HepG2 (cell line): ENCODE measurements around the gene SPNS2. TPM values are rescaled to one million over a fixed set of nuclear protein-coding genes. Genes with fewer than 3 reads are reported as not detected.

Source experiments
- ATAC-seq: fragments of 200-7000 bp; cut with Tn5 transposase; 3 replicates; pipeline ENCODE4 v1.9.1; 2020; ENCODE audit warnings: mild to moderate bottlenecking, moderate library complexity
- BruUV-seq: library from RNA; stranded (reverse); fragments of 400-500 nt; replicated peaks from 2 replicates; lab custom pipeline; 2021; lab: Mats Ljungman, UMichigan
- CTCF ChIA-PET: fragments of 300-600 bp; formaldehyde crosslinking; extraction: SDS; loops from one replicate; lab custom pipeline; 2021; ENCODE audit warnings: low total read pairs, inconsistent platforms, low intra/inter-chr PET ratio; lab: Yijun Ruan, JAX
- POLR2A ChIA-PET: fragments of 350-600 bp; sonication (Branson Sonifier 250); formaldehyde crosslinking; loops from one replicate; lab custom pipeline; 2020; ENCODE audit warnings: antibody characterized with exemption, inconsistent platforms; lab: Yijun Ruan, JAX
- DNase-seq: peaks from one replicate; pipeline ENCODE4 v3.0.0-alpha.2; 2015; ENCODE audit warnings: low spot score
- FAIRE-seq: peaks from 3 replicates; lab custom pipeline; 2011; peaks lifted over from hg19 to GRCh38; lab: Jason Lieb, UNC
- H2AFZ ChIP-seq: one replicate; pipeline ENCODE4 v1.6.1; 2011; ENCODE audit warnings: low read length, inconsistent platforms
- H3K27ac ChIP-seq: fragments of 300-600 bp; 3 replicates; pipeline ENCODE4 v1.8.0; 2011; ENCODE audit warnings: mixed run types, mild to moderate bottlenecking, mixed read lengths, low read length, inconsistent platforms; ENCODE audit not compliant: insufficient read depth; ENCODE audit errors: extremely low read length
- H3K27me3 ChIP-seq, 2 experiments: fragments of 200-600 bp in 1 of 2; 2 replicates in 1 of 2; 3 replicates in 1 of 2; pipeline versions ENCODE4 v1.6.0 to v1.8.0; 2011; ENCODE audit warnings: low read length in 2 of 2, mild to moderate bottlenecking in 2 of 2, moderate library complexity in 2 of 2, inconsistent platforms in 1 of 2; ENCODE audit not compliant: insufficient read depth in 2 of 2, control insufficient read depth in 1 of 2
- H3K36me3 ChIP-seq, 2 experiments: fragments of 200-600 bp in 1 of 2; replicated peaks in 1 of 2; 2 replicates in 1 of 2; 3 replicates in 1 of 2; pipeline versions ENCODE4 v1.5.1 to v1.8.0; 2011; ENCODE audit warnings: low read length in 2 of 2, inconsistent platforms in 1 of 2; ENCODE audit not compliant: insufficient read depth in 2 of 2, control insufficient read depth in 1 of 2
- H3K4me1 ChIP-seq: 2 replicates; pipeline ENCODE4 v1.5.1; 2012; ENCODE audit warnings: low read length, inconsistent platforms; ENCODE audit not compliant: insufficient read depth
- H3K4me2 ChIP-seq: 2 replicates; pipeline ENCODE4 v1.6.0; 2011; ENCODE audit warnings: low read depth, low read length, inconsistent platforms
- H3K4me3 ChIP-seq, 3 experiments: fragments of 200-600 bp in 1 of 3; sonication (generic), shearing (Covaris generic) in 1 of 3; replicated peaks in 1 of 3; 2 replicates each; pipeline ENCODE4 v1.5.1; 2011 to 2016; ENCODE audit warnings: low read length in 3 of 3, inconsistent platforms in 2 of 3, low read depth in 2 of 3, mild to moderate bottlenecking in 2 of 3, control low read depth in 1 of 3, mixed read lengths in 1 of 3; ENCODE audit not compliant: insufficient read depth in 1 of 3
- H3K79me2 ChIP-seq: one replicate; pipeline ENCODE4 v1.6.1; 2011; ENCODE audit warnings: low read length, inconsistent platforms; ENCODE audit not compliant: insufficient read depth
- H3K9ac ChIP-seq: 2 replicates; pipeline ENCODE4 v1.6.0; 2011; ENCODE audit warnings: mild to moderate bottlenecking, low read depth, low read length, inconsistent platforms; ENCODE audit not compliant: insufficient read depth
- H3K9me3 ChIP-seq: 2 replicates; pipeline ENCODE4 v1.5.1; 2012; ENCODE audit warnings: mild to moderate bottlenecking, low read length
- H4K20me1 ChIP-seq: 2 replicates; pipeline ENCODE4 v1.6.0; 2011; ENCODE audit warnings: inconsistent platforms, mild to moderate bottlenecking, low read length, moderate library complexity; ENCODE audit not compliant: insufficient read depth
- BRCA1 ChIP-seq: sonication (generic); formaldehyde crosslinking; IDR thresholded peaks from 2 replicates; pipeline ENCODE4 v1.4.0; 2020; ENCODE audit warnings: missing genetic modification reagents
- CBFB ChIP-seq: sonication (generic); formaldehyde crosslinking; IDR thresholded peaks from 2 replicates; pipeline ENCODE4 v1.4.0; 2020; ENCODE audit warnings: missing genetic modification reagents
- DR1 ChIP-seq: sonication (generic); formaldehyde crosslinking; IDR thresholded peaks from 2 replicates; pipeline ENCODE4 v1.8.0; 2021; ENCODE audit warnings: mild to moderate bottlenecking, missing genetic modification reagents, inconsistent platforms
- FOXM1 ChIP-seq: sonication (generic); formaldehyde crosslinking; IDR thresholded peaks from 2 replicates; pipeline ENCODE4 v1.5.0; 2020; ENCODE audit warnings: missing genetic modification reagents
- HNRNPK ChIP-seq: fragments of 200-400 bp; formaldehyde crosslinking; IDR thresholded peaks from 2 replicates; pipeline ENCODE4 v1.6.1; 2018; ENCODE audit warnings: low read length, low read depth, moderate library complexity, mild to moderate bottlenecking; ENCODE audit not compliant: poor library complexity, severe bottlenecking
- PHF20 ChIP-seq: sonication (generic); formaldehyde crosslinking; IDR thresholded peaks from 2 replicates; pipeline ENCODE4 v1.5.0; 2020; ENCODE audit warnings: mild to moderate bottlenecking, missing genetic modification reagents
- ZNF430 ChIP-seq: sonication (generic); formaldehyde crosslinking; IDR thresholded peaks from 2 replicates; pipeline ENCODE4 v1.9.0; 2021; ENCODE audit warnings: mild to moderate bottlenecking, missing genetic modification reagents
- ZNF577 ChIP-seq: sonication (generic); formaldehyde crosslinking; IDR thresholded peaks from 2 replicates; pipeline ENCODE4 v1.4.0; 2020; ENCODE audit warnings: mild to moderate bottlenecking, low read depth, missing genetic modification reagents, borderline replicate concordance
- ZNF674 ChIP-seq: sonication (generic); formaldehyde crosslinking; IDR thresholded peaks from 2 replicates; pipeline ENCODE4 v1.5.0; 2020; ENCODE audit warnings: low read depth, mild to moderate bottlenecking, missing genetic modification reagents
- ZNF7 ChIP-seq: IDR thresholded peaks from 2 replicates; pipeline ENCODE4 v1.6.1; 2016; ENCODE audit warnings: missing biosample characterization, missing genetic modification reagents
- WGBS: methylation state at CpG from one replicate; pipeline ENCODE4 v1.1.6; 2017; ENCODE audit warnings: low lambda C conversion rate; 5-methylcytosine and 5-hydroxymethylcytosine counted together
- in situ Hi-C: cut with HindIII; loops from 2 replicates; pipeline ENCODE4 v1.10.0; 2017; ENCODE audit warnings: low pct_unique_long_range_greater_than_20kb; ENCODE audit not compliant: extremely low pct_ligation_motif_present
- intact Hi-C: fragments of 100-400 bp; cut with micrococcal nuclease; formaldehyde crosslinking; loops from one replicate; pipeline ENCODE4 v1.10.0; 2022; ENCODE audit not compliant: unreplicated experiment
- polyA plus RNA-seq, 8 experiments: library from polyadenylated mRNA; depleted of rRNA in 3 of 8; stranded (reverse) in 7 of 8; unstranded in 1 of 8; fragments of >200 nt; fragmentation: Illumina TruSeq in 4 of 8; extraction: Trizol in 4 of 8; gene quantifications; 2 replicates each; pipeline versions ENCODE4 v1.2.1 to v1.2.3, GENCODE V29; 2011 to 2016; ENCODE audit warnings: low read depth in 4 of 8, missing spikeins in 1 of 8, mixed read lengths in 1 of 8; ENCODE audit not compliant: insufficient read depth in 1 of 8
- total RNA-seq, 5 experiments: library from RNA; depleted of rRNA; stranded (reverse); fragments of >200 nt; fragmentation: Illumina TruSeq; extraction: Trizol; gene quantifications; 2 replicates each; pipeline ENCODE4 v1.2.3, GENCODE V29; 2016; ENCODE audit warnings: low read depth in 1 of 5
- TF ChIP-seq, protein P1 (sequence below): sonication (generic); formaldehyde crosslinking; IDR thresholded peaks from 2 replicates; pipeline ENCODE4 v1.4.0; 2020; ENCODE audit warnings: missing genetic modification reagents, borderline replicate concordance
- TF ChIP-seq, protein P2 (sequence below): sonication (generic); formaldehyde crosslinking; IDR thresholded peaks from 2 replicates; pipeline ENCODE4 v1.4.0; 2020; ENCODE audit warnings: missing genetic modification reagents, borderline replicate concordance
- TF ChIP-seq, protein P3 (sequence below): IDR thresholded peaks from 2 replicates; pipeline ENCODE4 v1.6.1; 2012; ENCODE audit warnings: inconsistent platforms

SPNS2 gene
- total and polyA plus RNA-seq, 2 of the 13 experiments (the other 11 are each of a cell fraction or from before 2014, with no cell fraction given), result 0.01 TPM; not detected in 1

DNA sequence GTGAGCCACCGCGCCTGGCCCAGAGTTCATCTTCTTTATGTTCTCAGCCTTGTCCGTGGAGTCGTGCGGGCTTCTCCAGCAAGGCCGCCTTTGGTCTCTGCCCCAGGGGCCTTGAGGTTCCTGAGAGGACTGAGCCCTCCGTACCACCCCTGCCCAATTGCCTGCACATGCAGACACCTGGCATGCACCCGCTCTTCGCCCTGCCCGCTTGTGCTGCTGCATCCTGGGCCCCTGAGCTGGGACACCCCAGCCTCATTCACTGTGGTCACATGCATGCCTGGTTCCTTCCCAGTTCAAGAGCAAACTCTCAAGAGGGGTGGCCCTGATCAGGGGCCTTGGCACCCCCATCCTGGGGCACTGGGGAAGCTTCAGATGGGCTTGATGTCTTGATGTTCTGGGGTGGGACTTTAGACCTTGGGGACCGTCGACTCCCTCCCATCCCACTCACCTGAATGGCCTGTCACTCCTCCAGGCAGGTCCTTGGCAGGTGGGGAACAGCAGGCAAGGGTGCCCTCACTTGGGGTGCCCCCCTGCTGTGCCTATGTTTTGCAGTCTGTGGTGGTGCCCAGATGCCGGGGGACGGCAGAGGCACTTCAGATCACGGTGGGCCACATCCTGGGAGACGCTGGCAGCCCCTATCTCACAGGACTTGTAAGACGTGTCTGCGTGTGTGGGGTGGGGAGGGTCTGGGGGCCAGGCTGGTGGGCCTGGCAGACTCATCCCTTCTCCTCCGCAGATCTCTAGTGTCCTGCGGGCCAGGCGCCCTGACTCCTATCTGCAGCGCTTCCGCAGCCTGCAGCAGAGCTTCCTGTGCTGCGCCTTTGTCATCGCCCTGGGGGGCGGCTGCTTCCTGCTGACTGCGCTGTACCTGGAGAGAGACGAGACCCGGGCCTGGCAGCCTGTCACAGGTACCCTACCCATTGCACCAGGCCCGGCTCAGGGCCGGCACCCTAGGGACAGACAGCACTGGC is 12.7 kb upstream of the SPNS2 start:
- DNase-seq, result no peak

DNA sequence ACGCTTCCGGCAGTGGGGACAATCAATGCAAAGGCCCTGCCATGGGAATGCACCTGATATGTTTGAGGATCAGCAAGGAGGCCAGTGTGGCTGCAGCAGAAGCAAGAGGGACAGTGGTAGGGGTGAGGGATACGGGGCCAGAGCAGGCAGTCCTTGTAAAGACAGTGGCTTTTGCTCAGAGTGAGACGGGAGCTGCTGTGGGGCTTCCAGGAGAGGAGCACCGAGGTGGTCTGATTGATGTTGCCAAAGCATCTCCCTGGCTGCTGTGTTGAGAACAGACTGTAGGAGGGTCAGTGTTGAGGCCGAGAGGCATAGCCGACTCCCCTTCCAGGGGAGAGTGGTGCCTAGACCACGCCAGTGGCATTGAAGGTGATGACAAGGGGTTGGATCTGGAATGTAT is 11.4 kb upstream of the SPNS2 start:
- WGBS, result 31% methylated on average over 5 of the region's 8 CpGs
- FAIRE-seq, result no peak
- CTCF ChIA-PET, result no interaction called here
- TF ChIP-seq ZNF577 (no peak), CBFB (CRISPR knock-in tag) (no peak), DR1 (CRISPR knock-in tag) (no peak), FOXM1 (no peak), PHF20 (CRISPR knock-in tag) (no peak), BRCA1 (CRISPR knock-in tag) (no peak), HNRNPK (no peak), ZNF7 (CRISPR knock-in tag) (no peak)
- TF ChIP-seq, protein P1, sequence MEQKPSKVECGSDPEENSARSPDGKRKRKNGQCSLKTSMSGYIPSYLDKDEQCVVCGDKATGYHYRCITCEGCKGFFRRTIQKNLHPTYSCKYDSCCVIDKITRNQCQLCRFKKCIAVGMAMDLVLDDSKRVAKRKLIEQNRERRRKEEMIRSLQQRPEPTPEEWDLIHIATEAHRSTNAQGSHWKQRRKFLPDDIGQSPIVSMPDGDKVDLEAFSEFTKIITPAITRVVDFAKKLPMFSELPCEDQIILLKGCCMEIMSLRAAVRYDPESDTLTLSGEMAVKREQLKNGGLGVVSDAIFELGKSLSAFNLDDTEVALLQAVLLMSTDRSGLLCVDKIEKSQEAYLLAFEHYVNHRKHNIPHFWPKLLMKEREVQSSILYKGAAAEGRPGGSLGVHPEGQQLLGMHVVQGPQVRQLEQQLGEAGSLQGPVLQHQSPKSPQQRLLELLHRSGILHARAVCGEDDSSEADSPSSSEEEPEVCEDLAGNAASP, result no peak
- TF ChIP-seq, protein P2, sequence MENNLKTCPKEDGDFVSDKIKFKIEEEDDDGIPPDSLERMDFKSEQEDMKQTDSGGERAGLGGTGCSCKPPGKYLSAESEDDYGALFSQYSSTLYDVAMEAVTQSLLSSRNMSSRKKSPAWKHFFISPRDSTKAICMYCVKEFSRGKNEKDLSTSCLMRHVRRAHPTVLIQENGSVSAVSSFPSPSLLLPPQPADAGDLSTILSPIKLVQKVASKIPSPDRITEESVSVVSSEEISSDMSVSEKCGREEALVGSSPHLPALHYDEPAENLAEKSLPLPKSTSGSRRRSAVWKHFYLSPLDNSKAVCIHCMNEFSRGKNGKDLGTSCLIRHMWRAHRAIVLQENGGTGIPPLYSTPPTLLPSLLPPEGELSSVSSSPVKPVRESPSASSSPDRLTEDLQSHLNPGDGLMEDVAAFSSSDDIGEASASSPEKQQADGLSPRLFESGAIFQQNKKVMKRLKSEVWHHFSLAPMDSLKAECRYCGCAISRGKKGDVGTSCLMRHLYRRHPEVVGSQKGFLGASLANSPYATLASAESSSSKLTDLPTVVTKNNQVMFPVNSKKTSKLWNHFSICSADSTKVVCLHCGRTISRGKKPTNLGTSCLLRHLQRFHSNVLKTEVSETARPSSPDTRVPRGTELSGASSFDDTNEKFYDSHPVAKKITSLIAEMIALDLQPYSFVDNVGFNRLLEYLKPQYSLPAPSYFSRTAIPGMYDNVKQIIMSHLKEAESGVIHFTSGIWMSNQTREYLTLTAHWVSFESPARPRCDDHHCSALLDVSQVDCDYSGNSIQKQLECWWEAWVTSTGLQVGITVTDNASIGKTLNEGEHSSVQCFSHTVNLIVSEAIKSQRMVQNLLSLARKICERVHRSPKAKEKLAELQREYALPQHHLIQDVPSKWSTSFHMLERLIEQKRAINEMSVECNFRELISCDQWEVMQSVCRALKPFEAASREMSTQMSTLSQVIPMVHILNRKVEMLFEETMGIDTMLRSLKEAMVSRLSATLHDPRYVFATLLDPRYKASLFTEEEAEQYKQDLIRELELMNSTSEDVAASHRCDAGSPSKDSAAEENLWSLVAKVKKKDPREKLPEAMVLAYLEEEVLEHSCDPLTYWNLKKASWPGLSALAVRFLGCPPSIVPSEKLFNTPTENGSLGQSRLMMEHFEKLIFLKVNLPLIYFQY (CRISPR knock-in tag), result no peak
- TF ChIP-seq, protein P3, sequence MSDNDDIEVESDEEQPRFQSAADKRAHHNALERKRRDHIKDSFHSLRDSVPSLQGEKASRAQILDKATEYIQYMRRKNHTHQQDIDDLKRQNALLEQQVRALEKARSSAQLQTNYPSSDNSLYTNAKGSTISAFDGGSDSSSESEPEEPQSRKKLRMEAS, result no peak

More for the DNA sequence above, 12.7 kb upstream of the SPNS2 start:
- ATAC-seq (no peak), FAIRE-seq (no peak)
- in situ Hi-C loops, result no loop called here
- Histone ChIP-seq H3K4me3 (no peak overlapping the region), H3K9me3 (no peaks in the 10 kb centered on the region), H3K79me2 (no peaks in the 10 kb centered on the region), H4K20me1 (no peaks in the 10 kb centered on the region), H3K4me2 (no peak overlapping the region), H2AFZ (no peak overlapping the region), H3K4me1 (peaks cover 27% of the 10 kb centered on the region), H3K36me3 (no peaks in the 10 kb centered on the region), H3K9ac (no peak overlapping the region), H3K27ac (no peak overlapping the region), H3K27me3 (peaks cover 5 to 34% of the 10 kb centered on the region in 2 experiments; a peak in 3 of 5 replicates)
- 52% methylated on average over 13 of the region's 31 CpGs for WGBS
- TF ChIP-seq ZNF430 (CRISPR knock-in tag) (no peak), ZNF674 (CRISPR knock-in tag) (no peak)
- intact Hi-C loops, result no loop called here
- BruUV-seq, result no TSS peak
- ChIA-PET POLR2A (no interaction called here), CTCF (no interaction called here)

More for the DNA sequence above, 11.4 kb upstream of the SPNS2 start:
- in situ Hi-C loops (no loop called here), intact Hi-C loops (no loop called here)
- H3K4me3 ChIP-seq, result no peak overlapping the region
- H3K27me3 ChIP-seq, result peaks cover 5 to 32% of the 10 kb centered on the region in 2 experiments; a peak in 4 of 5 replicates
- POLR2A ChIA-PET, result no interaction called here
- H3K36me3 ChIP-seq, result no peaks in the 10 kb centered on the region
- no peak for ATAC-seq
- H3K27ac ChIP-seq, result no peak overlapping the region
- H3K9ac ChIP-seq, result no peak overlapping the region
- BruUV-seq, result no TSS peak
- no peak overlapping the region for H3K4me2 ChIP-seq
- H3K9me3 ChIP-seq, result no peaks in the 10 kb centered on the region
- no peak overlapping the region for H2AFZ ChIP-seq
- H3K4me1 ChIP-seq, result peaks cover 17% of the 10 kb centered on the region; the same call in 1 of the 2 replicates
- DNase-seq, result no peak
- H3K79me2 ChIP-seq, result no peaks in the 10 kb centered on the region
- no peaks in the 10 kb centered on the region for H4K20me1 ChIP-seq
